SW480 (cell line): ENCODE measurements around the gene ZNF277.

Experiments
- DNase-seq: peaks from one replicate; pipeline ENCODE4 v3.0.0-alpha.2; 2016; ENCODE audit warnings: low spot score

The ZNF277 gene

GRCh38 chr7:112184455-112184854 lies 22.0 kb upstream of the ZNF277 start:
- no peak for DNase-seq

- DNase-seq: no peak
Observed at GRCh38 chr7:112185005-112185834, 21.3 kb upstream of the ZNF277 start.

GRCh38 chr7:112186300-112186699 lies 20.2 kb upstream of the ZNF277 start:
- no peak for DNase-seq

- DNase-seq: no peak
Observed at GRCh38 chr7:112188257-112188656, 18.2 kb upstream of the ZNF277 start.

GRCh38 chr7:112189691-112190090 lies 16.8 kb upstream of the ZNF277 start:
- no peak for DNase-seq

GRCh38 chr7:112190120-112190519 lies 16.4 kb upstream of the ZNF277 start:
- DNase-seq: no peak

- DNase-seq: no peak
Observed at GRCh38 chr7:112192236-112193154, 14.0 kb upstream of the ZNF277 start.

GRCh38 chr7:112193915-112194502 lies 12.5 kb upstream of the ZNF277 start:
- DNase-seq: peak; percentile 36

GRCh38 chr7:112195717-112196116 lies 10.8 kb upstream of the ZNF277 start:
- DNase-seq: no peak

- DNase-seq: no peak
Observed at GRCh38 chr7:112197322-112197721, 9.2 kb upstream of the ZNF277 start.

GRCh38 chr7:112199035-112199655 lies 7.3 kb upstream of the ZNF277 start:
- no peak for DNase-seq

- DNase-seq: no peak
Observed at GRCh38 chr7:112199672-112200071, 6.8 kb upstream of the ZNF277 start.

GRCh38 chr7:112201411-112201810 lies 5.1 kb upstream of the ZNF277 start:
- no peak for DNase-seq

- no peak for DNase-seq
Observed at GRCh38 chr7:112201839-112202238, 4.7 kb upstream of the ZNF277 start.

GRCh38 chr7:112202816-112203215 lies 3.7 kb upstream of the ZNF277 start:
- no peak for DNase-seq

- no peak for DNase-seq
Observed at GRCh38 chr7:112203365-112203739, 3.1 kb upstream of the ZNF277 start.

- peak; percentile 53 for DNase-seq
Observed at GRCh38 chr7:112204499-112205342, 1.8 kb upstream of the ZNF277 start.

GRCh38 chr7:112205343-112206237 lies 905 bp upstream of the ZNF277 start:
- peak; percentile 63 for DNase-seq

GRCh38 chr7:112206991-112207592 lies 597 bp downstream of the ZNF277 start:
- peak; percentile 44 for DNase-seq

- DNase-seq: no peak
Observed at GRCh38 chr7:112207765-112208164, 1.3 kb downstream of the ZNF277 start.
